Mononuclear cell (primary cell): ENCODE measurements around the gene NMU. TPM values are rescaled to one million over a fixed set of nuclear protein-coding genes. Genes with fewer than 3 reads are reported as not detected.
"Not testable (repeated sequence)": the region's sequence is repeated elsewhere in the genome, so short reads cannot be mapped to it uniquely, and the experiment has no call there.

ENCODE experiments used
- H3K27me3 ChIP-seq: 2 replicates; pipeline ENCODE4 v1.6.0; 2011; ENCODE audit warnings: low read length, control low read depth; ENCODE audit not compliant: insufficient read depth
- H3K4me1 ChIP-seq: 2 replicates; pipeline ENCODE4 v1.5.1; 2011; ENCODE audit warnings: mild to moderate bottlenecking, low read length, control low read depth; ENCODE audit not compliant: insufficient read depth
- H3K4me3 ChIP-seq: 2 replicates; pipeline ENCODE4 v1.5.1; 2011; ENCODE audit warnings: mild to moderate bottlenecking, low read length, moderate library complexity
- H3K9me3 ChIP-seq: 2 replicates; pipeline ENCODE4 v1.5.1; 2011; ENCODE audit warnings: low read depth, mild to moderate bottlenecking, control low read depth, low read length
- total RNA-seq: library from RNA; depleted of rRNA; stranded (reverse); fragments of >200 nt; gene quantifications from one replicate; pipeline ENCODE4 v1.2.3, GENCODE V29; 2012

The NMU gene
- total RNA-seq, 1 donor = not detected

DNA sequence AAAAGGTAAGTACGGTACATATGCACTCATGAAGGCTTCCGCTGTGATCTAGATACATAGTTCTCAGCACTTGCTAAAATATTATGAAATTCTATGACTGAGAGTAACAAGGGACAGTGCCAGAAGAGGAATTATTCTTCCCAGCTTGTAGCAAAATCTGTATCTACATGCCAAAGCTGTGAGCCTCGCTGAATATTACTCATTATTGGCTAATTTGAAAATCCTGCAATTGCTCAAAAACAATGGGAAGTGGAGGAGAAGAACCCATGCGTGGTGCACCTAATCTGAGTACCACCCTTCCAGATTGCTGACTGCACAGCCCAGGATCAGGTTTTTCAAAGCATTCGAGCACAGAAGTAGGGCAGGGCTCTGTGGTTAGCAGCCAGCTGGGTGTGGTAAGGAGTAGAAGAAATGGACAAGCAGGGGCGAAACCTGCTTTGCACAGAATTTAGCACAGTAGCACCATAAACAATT, 26.7 kb downstream of the NMU start:
- H3K27me3 ChIP-seq = peaks cover 2% of the 10 kb centered on the region
- no peaks in the 10 kb centered on the region for H3K9me3 ChIP-seq
- no peak overlapping the region for H3K4me3 ChIP-seq
- H3K4me1 ChIP-seq = no peaks in the 10 kb centered on the region

GRCh38 chr4:55608591-55608990, 27.5 kb downstream of the NMU start:
- H3K4me1 ChIP-seq = no peaks in the 10 kb centered on the region
- H3K9me3 ChIP-seq = no peaks in the 10 kb centered on the region
- peaks cover 2% of the 10 kb centered on the region for H3K27me3 ChIP-seq
- no peak overlapping the region for H3K4me3 ChIP-seq

- Histone ChIP-seq H3K4me1 (no peaks in the 10 kb centered on the region), H3K9me3 (no peaks in the 10 kb centered on the region)
These were observed 31.1 kb downstream of the NMU start for GRCh38 chr4:55604996-55605395.

DNA sequence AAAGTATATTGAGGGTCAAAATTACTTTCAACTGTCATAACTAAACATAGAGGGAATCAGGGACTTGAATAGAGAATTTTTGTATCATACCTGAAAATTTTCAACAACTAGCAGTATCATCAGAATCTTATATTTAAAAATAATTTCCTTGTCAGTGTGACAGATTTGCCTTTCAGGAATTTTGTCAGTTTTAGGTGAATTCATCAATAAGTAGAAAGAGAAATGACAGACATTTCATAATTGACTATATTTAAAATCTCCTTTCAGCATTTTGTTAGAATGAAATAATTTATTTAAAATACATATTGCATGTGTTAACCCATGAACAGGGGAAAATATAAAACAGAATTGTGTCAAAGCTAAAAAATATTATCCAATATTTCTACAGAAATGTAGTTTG, 35.5 kb downstream of the NMU start:
- Histone ChIP-seq H3K4me3 (no peak overlapping the region), H3K27me3 (peaks cover 8% of the 10 kb centered on the region), H3K9me3 (no peaks in the 10 kb centered on the region)

More at GRCh38 chr4:55604996-55605395, 31.1 kb downstream of the NMU start:
- Histone ChIP-seq H3K27me3 (peaks cover 2% of the 10 kb centered on the region), H3K4me3 (no peak overlapping the region)

DNA sequence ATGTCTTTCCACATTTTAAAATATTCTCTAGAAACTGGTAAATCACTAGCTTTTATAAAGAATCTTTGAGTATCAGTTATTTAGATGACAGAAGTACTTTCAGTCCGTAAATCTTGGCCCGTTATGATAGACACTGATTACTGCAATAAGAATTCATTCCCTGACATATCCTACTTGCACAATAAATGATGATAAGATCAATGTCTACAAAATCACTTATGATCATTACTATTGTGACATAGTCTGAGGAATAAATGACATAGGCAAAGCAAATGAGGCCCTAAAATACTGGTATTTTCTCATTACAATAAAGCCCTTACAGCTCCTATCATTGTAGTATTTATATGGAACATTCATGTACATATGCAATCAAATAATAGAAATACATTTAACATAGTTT, 37.5 kb downstream of the NMU start:
- H3K4me3 ChIP-seq = no peak overlapping the region
- peaks cover 6% of the 10 kb centered on the region for H3K27me3 ChIP-seq
- H3K4me1 ChIP-seq = no peaks in the 10 kb centered on the region
- H3K9me3 ChIP-seq = no peaks in the 10 kb centered on the region

More for the DNA sequence above, 35.5 kb downstream of the NMU start:
- no peaks in the 10 kb centered on the region for H3K4me1 ChIP-seq

GRCh38 chr4:55592014-55592413, 44.1 kb downstream of the NMU start, which contains the start of gene PDCL2:
Gene PDCL2, minus strand, starts transcription at chr4:55592245. Its CDS starts 136 bp downstream, at chr4:55592109.
- no peak within 1 kb of the TSS for H3K4me3 ChIP-seq
- no peaks in the 10 kb centered on the region for H3K9me3 ChIP-seq
- peaks cover 4% of the 10 kb centered on the region for H3K27me3 ChIP-seq
- H3K4me1 ChIP-seq = no peaks in the 10 kb centered on the region

DNA sequence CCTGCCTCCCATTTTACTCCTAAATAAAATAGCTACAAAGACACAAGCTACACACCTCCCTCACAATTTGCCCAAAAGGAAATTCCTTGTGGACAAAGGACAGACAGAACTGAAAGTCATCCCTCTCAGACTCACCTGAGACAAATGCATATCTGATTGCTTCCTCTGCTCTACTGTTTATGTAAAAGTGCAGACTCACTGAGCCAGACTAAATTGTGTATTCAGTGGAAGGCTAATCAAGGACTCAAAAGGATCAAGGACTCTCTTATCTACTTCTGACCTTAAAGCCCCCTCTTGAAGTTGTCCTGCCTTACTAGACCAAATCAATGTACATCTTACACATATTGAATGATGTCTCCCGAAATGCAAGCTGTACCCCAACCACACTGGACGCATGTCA, 47.9 kb downstream of the NMU start:
- Histone ChIP-seq H3K4me3 (no peak overlapping the region), H3K27me3 (peaks cover 4% of the 10 kb centered on the region), H3K4me1 (no peaks in the 10 kb centered on the region), H3K9me3 (no peaks in the 10 kb centered on the region)

DNA sequence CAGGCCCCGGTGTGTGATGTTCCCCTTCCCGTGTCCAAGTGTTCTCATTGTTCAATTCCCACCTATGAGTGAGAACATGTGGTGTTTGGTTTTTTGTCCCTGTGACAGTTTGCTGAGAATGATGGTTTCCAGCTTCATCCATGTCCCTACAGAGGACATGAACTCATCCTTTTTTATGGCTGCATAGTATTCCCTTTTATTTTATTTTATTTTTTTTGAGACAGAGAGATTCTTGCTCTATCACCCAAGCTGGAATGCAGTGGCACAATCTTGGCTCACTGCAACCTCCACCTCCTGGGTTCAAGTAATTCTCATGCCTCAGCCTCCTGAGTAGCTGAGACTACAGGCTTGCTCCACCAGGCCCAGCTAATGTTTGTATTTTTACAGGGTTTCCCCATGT, 53.3 kb downstream of the NMU start:
- not testable (repeated sequence) for H3K4me1 ChIP-seq, H3K9me3 ChIP-seq, H3K4me3 ChIP-seq, H3K27me3 ChIP-seq

GRCh38 chr4:55578341-55579010, 57.6 kb downstream of the NMU start:
- no peaks in the 10 kb centered on the region for H3K4me1 ChIP-seq
- H3K9me3 ChIP-seq = peaks cover 13% of the 10 kb centered on the region
- H3K4me3 ChIP-seq = no peak overlapping the region
- no peaks in the 10 kb centered on the region for H3K27me3 ChIP-seq

- no peaks in the 10 kb centered on the region for H3K4me1 ChIP-seq
- no peaks in the 10 kb centered on the region for H3K27me3 ChIP-seq
- peaks cover 13% of the 10 kb centered on the region for H3K9me3 ChIP-seq
- H3K4me3 ChIP-seq = no peak overlapping the region
These were observed 60.6 kb downstream of the NMU start for GRCh38 chr4:55575513-55575912.

DNA sequence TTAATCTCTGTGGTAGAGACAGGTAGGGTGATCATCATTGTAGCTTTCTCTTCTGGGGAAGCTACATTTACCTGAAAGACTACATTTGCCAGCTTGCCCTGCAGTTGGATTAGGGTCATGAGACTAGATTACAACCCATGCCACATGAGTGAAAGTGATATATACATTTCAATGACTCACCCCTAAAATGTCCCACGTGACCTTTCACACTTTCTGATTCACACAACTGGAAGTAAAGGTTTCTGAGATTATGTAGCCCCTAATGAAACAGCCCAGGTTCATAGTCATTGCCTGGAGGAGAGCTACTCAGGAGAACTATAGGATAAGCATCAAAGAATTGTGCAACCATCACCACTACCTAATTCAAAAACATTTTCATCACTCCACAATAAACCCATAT, 61.8 kb downstream of the NMU start:
- H3K4me1 ChIP-seq = no peaks in the 10 kb centered on the region
- peaks cover 13% of the 10 kb centered on the region for H3K9me3 ChIP-seq
- H3K4me3 ChIP-seq = no peak overlapping the region
- no peaks in the 10 kb centered on the region for H3K27me3 ChIP-seq

- no peak overlapping the region for H3K4me3 ChIP-seq
- no peaks in the 10 kb centered on the region for H3K27me3 ChIP-seq
- no peaks in the 10 kb centered on the region for H3K4me1 ChIP-seq
- peaks cover 13% of the 10 kb centered on the region for H3K9me3 ChIP-seq
These were observed 64.3 kb downstream of the NMU start for GRCh38 chr4:55571806-55572205.

DNA sequence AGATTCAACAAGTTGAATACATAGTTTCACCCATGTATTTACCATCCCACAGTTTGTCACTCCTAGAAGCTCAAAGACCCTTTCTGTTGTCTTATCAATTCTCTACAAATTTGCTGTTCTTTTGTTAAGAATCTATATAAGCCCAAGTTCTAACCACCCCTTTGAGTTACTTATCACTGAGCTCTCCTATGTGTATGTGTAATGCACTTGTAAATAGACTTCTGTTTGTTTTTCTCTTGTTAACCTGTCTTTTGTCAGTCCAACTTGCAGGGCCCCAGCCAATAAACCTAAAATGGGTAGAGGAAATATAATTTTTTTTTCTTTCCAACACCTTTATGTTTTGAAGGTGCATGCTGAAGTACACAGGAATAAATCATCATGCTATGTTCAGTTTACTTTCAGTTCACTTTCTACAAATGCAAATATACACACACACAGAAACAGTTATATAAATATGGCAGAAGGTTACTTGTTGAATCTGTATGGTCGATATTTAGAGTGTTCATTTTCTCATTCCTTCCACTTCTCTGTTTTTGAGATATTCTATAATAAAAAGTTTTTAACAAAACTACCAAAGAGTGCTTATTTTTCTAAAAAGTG, 67.1 kb downstream of the NMU start:
- Histone ChIP-seq H3K4me3 (no peak overlapping the region), H3K4me1 (no peaks in the 10 kb centered on the region), H3K27me3 (no peaks in the 10 kb centered on the region), H3K9me3 (no peaks in the 10 kb centered on the region)

DNA sequence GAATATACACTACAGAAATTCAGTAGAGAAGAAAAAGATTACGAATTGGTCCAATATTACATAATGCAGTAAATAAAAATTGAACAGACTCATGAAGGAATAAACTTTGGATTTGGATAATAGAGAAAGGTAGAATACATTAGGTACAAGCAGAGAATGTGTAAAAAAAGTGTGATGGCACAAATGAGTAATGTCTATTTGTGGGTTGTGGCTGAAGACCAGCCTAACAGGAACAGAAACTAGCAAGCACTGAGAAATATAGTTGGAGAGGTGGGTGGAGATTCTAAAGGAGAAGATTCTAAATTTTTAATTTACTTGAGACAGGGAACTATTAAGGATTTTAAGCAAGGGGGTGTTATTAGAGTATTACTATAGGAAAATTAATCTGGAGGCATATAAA, 74.2 kb downstream of the NMU start:
- H3K4me1 ChIP-seq = no peaks in the 10 kb centered on the region
- H3K4me3 ChIP-seq = no peak overlapping the region
- H3K27me3 ChIP-seq = no peaks in the 10 kb centered on the region
- no peaks in the 10 kb centered on the region for H3K9me3 ChIP-seq

GRCh38 chr4:55560096-55560495, 76.0 kb downstream of the NMU start:
- no peaks in the 10 kb centered on the region for H3K9me3 ChIP-seq
- H3K27me3 ChIP-seq = no peaks in the 10 kb centered on the region
- H3K4me1 ChIP-seq = no peaks in the 10 kb centered on the region
- H3K4me3 ChIP-seq = no peak overlapping the region
